Muscle of arm (tissue), 12 donors: ENCODE measurements around the gene MAPK8IP3. TPM values are rescaled to one million over a fixed set of nuclear protein-coding genes. Genes with fewer than 3 reads are reported as not detected.
A peak's percentile ranks its signal among the peaks of the same experiment; 100 is the strongest.

Experiments used
- DNase-seq: peaks from one replicate; pipeline ENCODE4 v3.0.0-alpha.2; 2013
- polyA plus RNA-seq, 12 donors: library from polyadenylated mRNA; unstranded; fragments of 120-200 nt; gene quantifications; one replicate each; pipeline ENCODE4 v1.2.1, GENCODE V29; 2013; ENCODE audit not compliant: insufficient read length in 12 of 12

MAPK8IP3 gene
- polyA plus RNA-seq, 12 donors = 27.6 to 108 (median 42.7) TPM; not detected in 1

- no peak for DNase-seq
Observed at GRCh38 chr16:1773703-1774447, 67.9 kb downstream of the MAPK8IP3 start.

DNA sequence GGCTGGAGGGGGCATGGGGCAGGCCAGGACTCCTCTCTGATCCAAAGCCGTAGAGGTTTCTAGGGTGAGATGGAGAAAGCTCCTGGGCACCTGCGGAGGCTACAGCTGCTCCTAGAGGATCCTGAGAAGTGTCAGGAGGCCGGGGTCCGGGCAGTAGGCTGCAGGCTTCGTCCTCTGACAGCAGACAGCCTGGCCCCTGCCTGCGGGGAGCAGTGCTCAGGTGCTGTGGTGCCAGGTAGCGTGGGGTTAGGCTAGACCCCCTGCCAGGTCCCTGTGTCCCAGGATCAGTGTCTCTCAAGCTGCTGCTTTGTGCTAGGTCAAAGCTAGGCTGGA is 68.4 kb downstream of the MAPK8IP3 start:
- DNase-seq = no peak

DNA sequence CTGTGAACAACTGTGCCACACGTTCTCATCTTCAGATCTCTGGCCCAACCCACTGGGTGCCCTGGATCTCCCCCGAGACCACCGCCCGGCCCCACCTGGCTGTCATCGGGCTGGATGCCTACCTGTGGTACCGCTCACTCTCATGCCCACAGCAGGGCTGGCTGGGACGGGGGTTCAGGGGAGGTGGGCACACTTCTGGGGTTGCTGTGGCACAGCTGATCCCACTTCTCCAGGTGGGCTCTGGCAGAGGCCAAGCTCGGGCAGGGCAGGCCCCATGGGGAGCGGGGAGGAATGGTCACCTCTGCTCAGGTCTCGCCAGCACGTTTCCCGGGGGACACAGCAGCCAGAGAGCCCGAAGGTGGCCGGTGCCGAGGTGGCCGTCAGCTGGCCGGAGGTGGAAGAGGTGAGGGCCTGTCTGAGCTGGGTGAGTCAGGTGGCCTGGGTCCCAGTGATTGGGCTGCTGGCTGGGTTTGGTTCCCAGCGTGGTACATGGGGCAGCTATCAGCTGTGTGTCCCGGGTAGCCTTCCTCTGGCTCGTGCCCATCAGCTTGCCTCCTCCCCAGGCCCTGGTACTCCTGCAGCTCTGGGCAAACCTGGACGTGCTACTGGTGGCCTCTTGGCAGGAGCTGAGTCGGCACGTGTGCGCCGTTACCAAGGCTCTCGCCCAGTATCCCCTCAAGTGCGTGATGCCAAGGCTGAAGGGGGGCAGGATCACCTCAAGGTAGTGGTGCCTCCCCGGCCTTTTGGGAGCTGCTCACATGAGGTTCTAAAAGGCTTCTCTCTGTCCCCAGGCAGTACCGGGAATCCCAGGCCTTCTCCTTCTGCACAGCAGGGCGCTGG is 69.2 kb downstream of the MAPK8IP3 start:
- DNase-seq = no peak

DNA sequence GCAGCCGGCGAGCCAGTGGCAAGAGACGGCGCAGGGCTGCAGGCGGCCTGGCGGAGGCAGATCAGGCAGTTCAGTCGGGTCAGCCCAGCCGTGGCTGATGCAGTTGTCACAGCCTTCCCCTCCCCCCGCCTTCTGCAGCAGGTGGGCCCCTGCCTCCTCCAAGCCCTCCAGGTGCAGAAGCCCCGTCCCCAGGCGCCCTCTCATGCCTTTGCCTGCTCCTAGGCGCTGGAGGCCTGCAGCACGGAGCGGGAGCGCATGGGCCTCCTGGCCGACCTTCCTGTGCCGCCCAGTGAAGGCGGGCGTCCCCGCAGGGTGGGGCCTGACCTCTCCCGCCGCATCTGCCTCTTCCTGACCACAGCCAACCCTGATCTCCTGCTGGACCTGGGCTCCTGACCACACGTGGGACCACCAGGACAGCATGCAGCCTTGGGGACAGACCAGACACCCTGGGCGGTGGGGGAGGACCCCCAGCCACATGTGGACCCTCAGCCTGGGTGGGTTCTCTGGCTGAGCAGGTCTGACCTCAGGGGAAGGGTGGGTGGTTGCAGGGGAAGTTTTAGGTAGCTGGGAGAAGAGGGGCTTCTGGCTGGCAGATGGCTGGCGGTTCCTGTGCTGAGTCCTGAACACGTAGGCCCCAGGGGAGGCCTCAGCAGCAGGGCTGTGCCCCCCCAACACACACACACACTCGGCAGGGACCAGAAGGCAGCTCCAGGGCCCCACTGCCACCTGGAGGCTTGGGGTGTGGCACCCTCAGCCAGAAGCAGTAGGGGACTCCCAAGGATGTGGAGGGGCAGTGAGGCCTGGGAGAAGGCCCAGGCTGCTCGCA is 70.1 kb downstream of the MAPK8IP3 start:
- no peak for DNase-seq

DNA sequence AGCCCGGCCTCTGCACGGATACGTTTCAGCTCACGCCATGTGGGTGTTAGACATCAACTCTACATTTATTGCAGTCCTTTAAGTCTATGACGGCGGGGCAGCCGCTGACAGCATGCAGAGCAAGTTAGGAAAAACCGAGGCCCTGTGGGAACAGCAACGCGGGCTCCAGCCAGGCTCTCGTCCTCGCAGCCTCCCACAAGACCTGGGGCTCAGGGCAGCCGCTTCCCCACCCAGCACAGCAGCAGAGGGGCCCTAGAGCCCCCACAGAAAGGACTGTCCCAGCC is 70.6 kb downstream of the MAPK8IP3 start:
- DNase-seq = no peak

- DNase-seq = no peak
Observed at GRCh38 chr16:1776991-1777374, 71.0 kb downstream of the MAPK8IP3 start.

DNA sequence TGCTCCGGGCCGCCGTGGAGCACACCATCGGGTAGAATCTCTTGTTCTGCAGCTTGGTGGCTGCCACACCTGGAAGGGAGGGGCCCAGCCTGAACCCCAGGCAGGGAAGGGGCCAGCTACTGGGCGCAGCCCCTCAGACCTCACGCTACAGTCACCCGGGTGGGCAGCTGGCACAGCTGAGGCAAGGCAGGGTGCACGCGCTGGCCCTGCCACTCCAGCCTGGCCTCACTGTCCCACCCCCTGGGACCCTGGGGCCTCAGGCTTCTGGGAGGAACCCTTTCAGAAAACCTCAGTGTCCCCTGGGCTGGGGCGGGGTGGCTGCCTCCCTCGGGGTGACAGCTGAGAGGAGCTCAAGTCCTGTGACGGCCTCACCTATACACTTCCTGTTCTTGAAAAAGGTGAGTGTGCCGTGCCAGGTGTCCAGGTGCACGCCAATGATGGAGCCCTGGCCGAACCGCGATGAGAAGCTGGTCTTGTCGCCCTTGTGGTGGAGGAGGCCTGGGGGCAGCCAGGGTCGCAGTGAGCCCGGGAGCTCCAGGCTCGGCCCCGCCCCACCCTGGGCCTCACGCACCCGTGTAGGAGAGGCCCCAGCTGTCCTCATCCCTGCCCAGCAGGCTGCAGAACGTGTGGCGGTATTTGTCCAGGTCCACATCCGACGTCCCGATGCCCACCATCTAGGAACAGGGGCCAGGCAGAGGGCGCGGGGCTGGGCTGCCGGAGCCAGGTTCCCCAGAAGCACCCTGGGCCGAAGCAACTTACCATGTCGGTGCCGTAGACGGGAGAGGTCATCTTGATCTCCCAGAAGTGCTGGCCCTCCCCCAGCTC is 71.6 kb downstream of the MAPK8IP3 start:
- no peak for DNase-seq

DNA sequence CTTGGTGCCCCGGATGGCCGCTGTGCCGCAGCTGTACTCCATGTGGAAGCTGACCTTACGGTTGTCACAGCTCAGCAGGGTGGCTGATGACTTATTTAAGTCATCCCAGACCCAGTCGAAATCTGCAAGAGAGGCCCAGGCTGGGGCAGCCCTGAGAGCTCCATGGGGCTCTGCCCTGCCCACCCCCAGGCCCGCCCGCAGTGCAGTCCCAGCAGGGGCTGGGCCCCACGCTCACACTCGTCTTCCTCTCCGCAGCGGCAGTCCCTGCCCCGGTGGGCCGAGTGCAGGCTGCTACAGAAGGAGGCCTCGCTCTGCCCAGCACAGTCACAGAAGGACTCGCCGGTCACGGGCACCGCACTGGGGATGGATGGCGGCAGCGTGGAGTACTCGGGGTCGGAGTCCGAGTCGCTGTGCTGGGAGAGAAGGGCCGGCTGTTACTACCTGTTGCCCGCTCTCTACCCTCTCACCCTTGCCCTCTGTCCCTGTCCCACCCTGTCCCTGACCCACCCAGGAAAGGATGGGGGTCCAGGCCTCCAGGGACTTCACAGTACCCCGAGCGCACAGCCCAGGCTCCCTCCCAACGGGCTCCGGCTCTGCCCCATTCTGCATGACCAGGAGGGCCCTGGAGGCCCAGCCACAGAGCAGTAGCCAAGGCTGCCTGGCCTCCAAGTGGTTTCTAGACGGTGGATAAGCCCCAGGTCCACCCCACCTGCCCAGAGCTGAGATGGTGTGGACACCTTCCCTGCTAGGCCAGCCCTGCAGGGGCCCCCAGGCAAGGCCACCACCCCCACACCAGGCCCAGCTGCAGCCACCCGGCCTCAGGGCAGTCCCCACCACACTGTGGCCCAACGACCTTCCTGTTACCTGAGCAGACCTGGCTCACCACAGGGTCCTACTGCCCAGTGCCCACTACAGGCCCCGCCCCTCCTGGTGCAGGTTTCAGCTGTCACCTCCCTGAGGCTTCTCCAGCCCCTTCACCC is 72.5 kb downstream of the MAPK8IP3 start:
- DNase-seq = no peak

- DNase-seq = no peak
Observed at GRCh38 chr16:1779234-1779701, 73.3 kb downstream of the MAPK8IP3 start.

GRCh38 chr16:1779741-1780676 is 74.0 kb downstream of the MAPK8IP3 start:
- no peak for DNase-seq

GRCh38 chr16:1780677-1781072 is 74.7 kb downstream of the MAPK8IP3 start:
- DNase-seq = no peak

DNA sequence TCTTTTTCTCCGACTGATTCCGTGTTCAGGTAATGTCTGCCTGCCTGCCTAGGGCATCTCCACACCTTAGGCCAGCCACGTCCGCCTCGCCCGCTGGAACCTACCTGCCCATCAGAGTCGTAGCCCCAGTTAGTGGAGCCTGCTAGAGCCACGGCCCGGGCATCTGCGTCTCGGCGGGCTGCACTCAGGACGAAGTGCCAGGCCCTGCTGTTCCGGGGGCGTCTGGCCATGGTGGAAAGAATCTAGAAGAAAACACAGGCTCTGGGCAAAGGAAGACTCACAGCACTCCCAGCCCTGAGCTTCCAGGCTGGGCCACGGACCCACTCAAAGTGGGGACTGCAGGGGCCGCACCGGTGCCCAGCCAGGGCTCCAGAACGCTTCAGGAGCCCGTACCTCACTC is 75.3 kb downstream of the MAPK8IP3 start:
- DNase-seq = no peak

- no peak for DNase-seq
Observed at GRCh38 chr16:1781758-1782407, 75.9 kb downstream of the MAPK8IP3 start.

DNA sequence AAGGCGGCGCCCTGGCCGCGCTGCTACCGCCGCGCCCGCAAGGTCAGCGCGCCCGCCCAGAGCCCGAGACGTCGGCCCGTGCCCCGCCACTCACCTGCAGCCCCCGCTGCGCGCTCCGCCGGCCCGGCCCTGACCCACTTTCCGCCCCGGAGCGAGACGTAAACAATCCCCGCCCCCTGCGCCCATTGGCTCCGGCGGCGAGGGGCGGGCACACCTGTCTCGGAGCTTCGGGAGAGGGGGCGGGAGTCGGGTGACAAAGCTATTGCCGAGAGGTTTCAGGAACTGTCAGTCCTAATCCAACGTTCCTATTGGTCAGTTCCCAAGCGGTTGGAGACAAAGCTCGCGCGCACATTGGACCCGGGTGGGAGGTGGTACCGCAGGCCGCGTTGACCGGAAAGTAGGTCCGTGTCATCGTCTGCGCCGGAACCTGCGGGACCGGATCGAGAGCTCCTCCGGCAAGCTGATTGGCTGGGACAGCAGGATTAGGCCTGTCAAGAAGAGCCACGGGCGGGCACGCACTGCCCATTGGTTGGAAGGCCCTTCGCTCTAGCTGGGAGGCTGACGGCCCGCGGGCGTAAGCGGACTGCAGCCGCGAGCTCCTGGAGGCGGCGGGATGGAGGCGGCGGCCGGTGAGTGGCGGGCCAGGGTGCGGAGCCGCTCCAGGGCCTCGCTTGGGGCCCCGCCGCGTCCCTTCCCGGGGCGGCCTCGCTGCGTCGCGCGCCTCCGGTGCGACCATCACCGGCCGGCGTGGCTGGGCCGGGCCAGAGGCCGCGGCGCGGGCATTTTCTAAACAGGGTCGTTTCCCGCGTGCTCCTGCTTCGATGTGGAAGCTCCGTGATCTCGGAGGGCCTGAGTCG is 76.6 kb downstream of the MAPK8IP3 start, which contains the start of the genes NUBP2 and SPSB3:
Gene NUBP2 (plus strand): TSS at position 553 of the 857 bp plus-strand sequence. CDS start 61 bp downstream, at position 614.
Gene SPSB3 (minus strand): TSS at position 164 of the 857 bp plus-strand sequence. CDS start 1,088 bp downstream, outside the sequence.
- peak; percentile 100 for DNase-seq

- DNase-seq = no peak
Observed at GRCh38 chr16:1784977-1785845, 79.2 kb downstream of the MAPK8IP3 start.

DNA sequence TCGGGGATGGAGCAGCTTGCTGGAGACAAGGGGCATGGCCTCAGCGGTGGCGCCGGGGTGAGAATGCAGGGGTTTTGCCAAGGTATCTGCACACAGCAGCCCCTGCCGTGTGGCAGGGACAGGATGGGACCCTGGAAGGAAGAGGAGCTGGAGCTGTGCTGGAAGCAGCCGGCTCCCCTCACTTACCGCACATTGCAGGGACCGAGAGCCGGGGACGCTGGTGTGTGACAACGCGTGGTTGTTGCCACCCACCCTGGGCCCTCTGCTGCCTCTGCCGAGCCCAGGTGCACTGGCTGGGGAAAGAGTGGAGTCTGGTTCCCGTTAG is 79.8 kb downstream of the MAPK8IP3 start:
- DNase-seq = no peak
